Urinary bladder (tissue), 4 donors: ENCODE data around the gene RYK. TPM values are rescaled to one million over a fixed set of nuclear protein-coding genes. Genes with fewer than 3 reads are reported as not detected.

Experiments
- DNase-seq: peaks from one replicate; pipeline ENCODE4 v3.0.0-alpha.2; 2015; ENCODE audit errors: extremely low spot score
- H3K27ac ChIP-seq: one replicate; pipeline ENCODE4 v1.5.1; 2013; ENCODE audit warnings: low read depth, mild to moderate bottlenecking, moderate library complexity
- H3K36me3 ChIP-seq: one replicate; pipeline ENCODE4 v1.6.1; 2013; ENCODE audit warnings: mild to moderate bottlenecking, moderate library complexity; ENCODE audit not compliant: insufficient read depth
- H3K4me1 ChIP-seq: one replicate; pipeline ENCODE4 v1.6.1; 2013; ENCODE audit warnings: mild to moderate bottlenecking, moderate library complexity; ENCODE audit not compliant: insufficient read depth
- H3K4me3 ChIP-seq: one replicate; pipeline ENCODE4 v1.5.1; 2013; ENCODE audit warnings: low read depth, low read length
- WGBS: extraction: QIAGEN DNeasy Blood & Tissue Kit; methylation state at CpG from one replicate; pipeline ENCODE4 v1.1.7; 2013; 5-methylcytosine and 5-hydroxymethylcytosine counted together
- polyA plus RNA-seq: library from polyadenylated mRNA; stranded (reverse); fragments of 200-250 nt; gene quantifications from one replicate; pipeline ENCODE4 v1.2.3, GENCODE V29; 2013
- total RNA-seq: library from RNA; depleted of rRNA; stranded (reverse); fragments of >200 nt; gene quantifications from one replicate; pipeline ENCODE4 v1.2.3, GENCODE V29; 2014
- donor health status: healthy with polysubstance abuse.
- donor health status: healthy.

RYK gene
- total and polyA plus RNA-seq, 2 donors, result 56.4 to 197 TPM

DNA sequence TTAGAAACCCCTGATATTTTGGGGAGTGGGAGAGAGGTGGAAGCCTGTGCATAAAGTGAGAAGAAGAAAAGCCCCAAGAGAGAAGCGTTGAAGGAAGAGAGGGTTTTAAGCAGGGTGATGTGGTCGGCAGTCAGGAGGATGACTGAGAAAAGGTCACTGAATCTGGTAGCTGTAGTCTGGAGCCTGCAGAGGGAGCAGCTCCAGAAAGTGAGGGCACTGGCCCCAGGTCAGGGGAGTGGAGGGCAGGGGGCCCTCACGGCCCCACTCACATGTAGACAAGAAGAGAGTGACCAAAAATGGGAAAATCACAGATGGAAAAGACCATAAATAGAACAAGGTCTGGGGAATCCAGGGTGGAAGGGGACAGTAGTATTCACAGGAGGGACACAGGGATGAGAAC lies 105.5 kb downstream of the RYK start:
- H3K4me3 ChIP-seq, result no peak overlapping the region
- H3K36me3 ChIP-seq, result no peaks in the 10 kb centered on the region
- no peaks in the 10 kb centered on the region for H3K4me1 ChIP-seq
- no peak overlapping the region for H3K27ac ChIP-seq
- no peak for DNase-seq
- 71% methylated on average over 3 of the region's 3 CpGs for WGBS

DNA sequence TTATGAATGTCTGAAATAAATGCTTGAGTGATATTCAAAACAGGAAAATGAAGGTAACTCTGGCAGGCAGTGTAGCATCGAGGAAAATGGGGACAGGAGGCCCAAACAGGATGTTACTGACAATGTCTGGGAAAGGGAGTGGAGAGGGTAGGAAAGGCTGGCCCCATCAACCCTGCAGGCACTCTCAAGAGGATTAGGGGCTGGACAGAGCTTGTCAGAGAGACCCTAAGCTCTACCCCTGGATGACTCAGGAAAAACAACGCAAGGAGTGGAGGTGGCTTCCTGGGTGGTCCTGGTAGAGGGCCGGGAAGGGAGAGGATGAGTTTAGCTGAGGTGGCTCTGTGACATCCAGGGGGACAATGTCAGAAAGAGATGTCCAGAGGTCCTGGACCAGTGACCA lies 106.0 kb downstream of the RYK start:
- Histone ChIP-seq H3K27ac (no peak overlapping the region), H3K36me3 (no peaks in the 10 kb centered on the region), H3K4me1 (no peaks in the 10 kb centered on the region), H3K4me3 (no peak overlapping the region)
- no peak for DNase-seq
- WGBS, result 62% methylated on average over 3 of the region's 3 CpGs

GRCh38 chr3:134143828-134144401 lies 106.7 kb downstream of the RYK start:
- 87% methylated on average over 6 of the region's 6 CpGs for WGBS
- H3K36me3 ChIP-seq, result no peaks in the 10 kb centered on the region
- no peak for DNase-seq
- no peak overlapping the region for H3K27ac ChIP-seq
- H3K4me1 ChIP-seq, result no peaks in the 10 kb centered on the region
- no peak overlapping the region for H3K4me3 ChIP-seq

DNA sequence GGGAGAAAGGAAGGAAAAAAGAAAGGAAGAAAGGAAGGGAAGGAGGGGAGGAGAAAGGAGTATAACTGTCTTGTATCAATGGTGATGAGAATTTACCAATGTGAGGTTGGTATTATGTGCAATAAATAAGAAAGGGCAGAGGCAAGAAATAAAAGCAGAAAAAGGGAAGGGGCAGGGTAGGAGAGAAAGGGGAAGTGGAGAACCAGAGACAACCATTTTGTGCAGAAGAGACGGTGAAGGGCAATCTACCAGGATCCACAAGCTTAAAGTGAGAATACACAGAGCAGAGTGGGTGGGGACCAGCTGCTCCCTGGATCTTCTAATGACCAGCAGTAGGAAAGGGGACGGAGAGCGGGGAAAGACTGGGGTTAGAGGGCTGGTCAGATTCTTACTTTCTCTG lies 114.1 kb downstream of the RYK start:
- no peak for DNase-seq
- Histone ChIP-seq H3K4me3 (no peak overlapping the region), H3K36me3 (no peaks in the 10 kb centered on the region), H3K27ac (no peak overlapping the region), H3K4me1 (no peaks in the 10 kb centered on the region)
- WGBS, result 91% methylated on average over 3 of the region's 3 CpGs

- H3K4me1 ChIP-seq, result no peaks in the 10 kb centered on the region
- H3K36me3 ChIP-seq, result no peaks in the 10 kb centered on the region
- 87% methylated on average over 3 of the region's 3 CpGs for WGBS
- H3K27ac ChIP-seq, result no peak overlapping the region
- no peak overlapping the region for H3K4me3 ChIP-seq
- no peak for DNase-seq
Measured at GRCh38 chr3:134134698-134135415, 115.8 kb downstream of the RYK start.

GRCh38 chr3:134134240-134134639 lies 116.4 kb downstream of the RYK start:
- 86% methylated on average over 1 of the region's 1 CpG for WGBS
- DNase-seq, result no peak
- Histone ChIP-seq H3K36me3 (no peaks in the 10 kb centered on the region), H3K4me1 (no peaks in the 10 kb centered on the region), H3K4me3 (no peak overlapping the region), H3K27ac (no peak overlapping the region)

GRCh38 chr3:134132961-134133360 lies 117.7 kb downstream of the RYK start:
- Histone ChIP-seq H3K4me1 (no peaks in the 10 kb centered on the region), H3K27ac (no peak overlapping the region), H3K36me3 (no peaks in the 10 kb centered on the region), H3K4me3 (no peak overlapping the region)
- DNase-seq, result no peak
- 48% methylated on average over 3 of the region's 3 CpGs for WGBS

DNA sequence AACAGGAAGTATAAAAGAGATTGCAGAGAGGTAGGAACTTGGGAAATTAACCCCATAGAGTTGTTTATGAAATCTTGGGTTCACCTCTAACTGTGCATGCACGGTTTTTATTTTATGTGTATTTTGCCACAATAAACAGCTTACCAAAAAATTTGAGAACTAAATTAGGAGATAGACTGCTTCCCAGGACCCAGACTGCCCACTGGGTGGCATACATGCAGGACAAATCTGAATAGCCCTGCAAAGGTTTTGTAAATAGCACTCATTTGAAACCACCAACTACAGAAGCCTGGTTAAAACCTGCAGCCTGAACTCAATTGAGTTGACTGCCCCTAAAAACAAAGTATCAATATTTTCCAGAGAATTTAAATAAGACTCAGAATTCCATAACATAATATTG lies 124.5 kb downstream of the RYK start:
- H3K4me3 ChIP-seq, result no peak overlapping the region
- H3K4me1 ChIP-seq, result no peaks in the 10 kb centered on the region
- no peak overlapping the region for H3K27ac ChIP-seq
- 45% methylated on average over 1 of the region's 1 CpG for WGBS
- DNase-seq, result no peak
- H3K36me3 ChIP-seq, result no peaks in the 10 kb centered on the region

DNA sequence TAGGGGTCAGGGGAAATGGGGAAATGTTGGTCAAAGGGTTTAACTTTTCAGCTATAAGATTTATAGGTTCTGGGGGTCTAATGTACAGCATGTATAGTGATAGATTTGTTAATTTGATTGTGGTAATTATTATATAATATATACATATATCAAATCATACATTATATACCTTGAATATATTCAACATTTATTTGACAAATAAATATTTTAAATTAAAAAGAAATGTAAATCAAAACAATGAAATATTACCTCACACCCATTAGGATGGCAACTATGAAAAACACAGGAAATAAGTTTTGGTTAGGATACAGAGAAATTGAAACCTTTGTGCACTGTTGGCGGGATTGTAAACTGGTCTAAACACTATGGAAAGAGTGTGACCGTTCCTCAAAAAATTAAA lies 135.9 kb downstream of the RYK start:
- Histone ChIP-seq H3K4me1 (no peaks in the 10 kb centered on the region), H3K4me3 (no peak overlapping the region), H3K36me3 (no peaks in the 10 kb centered on the region), H3K27ac (no peak overlapping the region)
- WGBS, result 96% methylated on average over 2 of the region's 2 CpGs
- DNase-seq, result no peak

DNA sequence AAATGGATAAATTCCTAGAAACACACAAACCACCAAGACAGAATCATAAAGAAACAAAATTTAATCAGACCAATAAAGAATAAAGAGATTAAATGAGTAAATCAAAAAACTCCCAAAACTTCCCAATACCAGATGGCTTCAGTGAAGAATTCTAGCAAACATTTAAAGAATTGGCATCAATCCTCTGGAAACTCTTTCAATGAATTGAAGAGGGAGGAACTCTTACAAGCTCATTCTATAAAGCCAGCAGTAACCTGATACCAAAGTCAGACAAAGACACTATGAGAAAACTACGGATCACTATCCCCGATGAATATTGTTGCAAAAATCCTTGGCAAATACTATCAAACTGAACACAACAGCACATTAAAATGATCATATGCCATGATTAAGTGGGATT lies 139.0 kb downstream of the RYK start:
- 56% methylated on average over 2 of the region's 2 CpGs for WGBS
- no peak for DNase-seq
- no peak overlapping the region for H3K4me3 ChIP-seq

DNA sequence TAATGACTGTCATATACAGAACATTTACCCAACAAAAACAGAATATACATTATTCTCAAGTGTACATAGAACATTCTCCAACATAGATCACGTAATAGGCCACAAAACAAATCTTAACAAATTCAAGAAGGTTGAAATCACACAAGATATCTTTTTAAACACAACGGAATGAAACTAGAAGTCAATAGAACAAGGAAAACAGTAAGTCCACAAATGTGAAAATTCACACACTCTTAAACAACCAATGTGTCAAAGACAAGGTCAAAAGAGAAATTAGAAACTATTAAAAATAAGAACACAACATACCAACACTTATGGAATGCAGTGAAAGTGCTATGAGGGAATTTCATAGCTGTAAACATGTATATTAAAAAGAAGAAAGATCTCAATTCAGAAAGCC lies 139.7 kb downstream of the RYK start:
- no peak overlapping the region for H3K4me3 ChIP-seq
- no peak overlapping the region for H3K27ac ChIP-seq
- 95% methylated on average over 2 of the region's 2 CpGs for WGBS

More for the DNA sequence above, 139.0 kb downstream of the RYK start:
- no peak overlapping the region for H3K27ac ChIP-seq
- H3K36me3 ChIP-seq, result no peaks in the 10 kb centered on the region
- no peaks in the 10 kb centered on the region for H3K4me1 ChIP-seq

More for the DNA sequence above, 139.7 kb downstream of the RYK start:
- H3K36me3 ChIP-seq, result no peaks in the 10 kb centered on the region
- DNase-seq, result no peak
- no peaks in the 10 kb centered on the region for H3K4me1 ChIP-seq

Other genes starting within 250 kb of the RYK start
- 3.0 TPM for gene SLCO2A1, start 220.9 kb downstream of the RYK start, total RNA-seq
- gene SLCO2A1, start 220.9 kb downstream of the RYK start, polyA plus RNA-seq, result 25.6 TPM
- gene AMOTL2, start 123.6 kb upstream of the RYK start, total RNA-seq, result 37.0 TPM
- 49.6 TPM for gene AMOTL2, start 123.6 kb upstream of the RYK start, polyA plus RNA-seq
- 57.1 TPM for gene ANAPC13, start 235.1 kb upstream of the RYK start, total RNA-seq
- gene ANAPC13, start 235.1 kb upstream of the RYK start, polyA plus RNA-seq, result 68.0 TPM
- 30.2 TPM for gene CEP63, start 235.2 kb upstream of the RYK start, total RNA-seq
- 24.8 TPM for gene CEP63, start 235.2 kb upstream of the RYK start, polyA plus RNA-seq